DMS53 (cell line): Measurements from ENCODE around the gene KCNQ4.
A peak's percentile ranks its signal among the peaks of the same experiment; 100 is the strongest.

Source experiments
- DNase-seq: peaks from one replicate; lab custom pipeline; 2025; lab: John Stamatoyannopoulos, UW

The KCNQ4 gene

DNA sequence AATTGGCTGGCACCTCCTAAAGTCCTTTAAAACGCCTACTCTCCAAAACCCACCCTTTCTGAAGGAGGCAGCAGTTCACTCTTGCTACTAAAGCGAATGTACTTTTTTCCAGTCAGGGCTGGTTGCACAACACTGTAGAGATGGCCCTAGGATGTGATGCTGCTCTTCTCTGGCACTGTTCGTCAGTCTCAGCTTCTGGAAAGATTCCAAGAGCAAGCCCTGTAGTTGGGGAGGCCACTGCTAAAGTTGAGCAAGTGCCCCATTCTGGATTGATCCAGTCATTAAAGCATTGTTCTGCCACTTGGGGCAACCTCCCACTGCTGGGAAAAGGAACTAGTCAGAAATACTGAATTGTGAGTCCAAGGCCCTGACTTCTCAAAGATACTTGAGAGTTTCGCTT lies 28.5 kb upstream of the KCNQ4 start:
- DNase-seq, result no peak

DNA sequence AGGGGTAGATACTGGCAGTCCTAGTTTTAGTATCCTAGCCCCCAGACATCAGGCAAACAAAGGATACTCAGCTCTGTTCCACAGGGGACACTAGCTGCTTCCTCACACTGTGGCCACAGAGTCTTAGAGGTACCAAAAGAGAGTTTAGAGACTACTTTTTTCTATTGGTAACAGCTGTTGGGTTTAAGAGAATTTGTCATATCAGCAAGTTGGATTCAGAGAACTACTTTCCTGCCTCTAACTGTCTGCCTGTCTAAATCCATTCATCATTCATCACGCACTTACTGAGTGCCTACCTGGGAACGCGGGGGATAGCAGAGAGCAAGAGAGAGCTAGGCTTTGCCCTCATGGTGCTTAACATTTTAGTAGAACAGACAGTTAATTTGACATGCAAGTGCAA lies 27.1 kb upstream of the KCNQ4 start:
- DNase-seq, result no peak

DNA sequence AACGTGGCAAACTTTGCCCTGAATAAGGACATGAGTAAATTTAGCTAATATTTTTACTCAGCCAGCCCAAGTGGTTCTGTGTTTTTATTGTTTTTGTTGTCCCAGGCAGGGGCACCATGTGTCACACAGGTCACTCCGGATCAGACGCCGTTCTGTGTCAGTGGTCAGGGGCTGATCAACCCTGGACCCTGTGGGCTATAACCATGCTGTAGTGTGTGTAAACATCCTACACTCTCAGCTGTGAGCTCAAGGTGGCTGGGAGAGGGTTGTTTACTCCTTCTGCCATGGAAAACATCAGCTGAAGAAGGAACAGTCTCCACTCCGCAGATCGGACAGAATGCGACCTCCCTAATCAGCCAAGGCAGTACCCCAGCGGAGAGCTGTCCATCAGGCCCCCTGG lies 26.5 kb upstream of the KCNQ4 start:
- no peak for DNase-seq

DNA sequence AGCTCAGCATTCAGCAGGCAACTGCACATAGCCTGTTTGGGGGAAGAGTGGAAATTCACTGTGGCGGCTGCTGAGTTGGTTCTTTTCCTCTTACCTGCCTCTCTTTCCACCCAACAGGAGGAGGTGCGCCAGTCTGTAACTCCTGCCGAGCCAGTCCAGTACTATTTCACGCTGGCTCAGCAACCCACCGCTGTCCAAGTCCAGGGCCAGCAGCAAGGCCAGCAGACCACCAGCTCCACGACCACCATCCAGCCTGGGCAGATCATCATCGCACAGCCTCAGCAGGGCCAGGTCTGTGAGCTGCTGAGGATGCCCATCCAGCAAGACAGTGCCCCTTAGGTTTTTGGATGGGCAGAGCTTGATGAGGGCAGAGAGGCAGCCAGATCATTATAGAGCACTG lies 25.6 kb upstream of the KCNQ4 start:
- no peak for DNase-seq

DNA sequence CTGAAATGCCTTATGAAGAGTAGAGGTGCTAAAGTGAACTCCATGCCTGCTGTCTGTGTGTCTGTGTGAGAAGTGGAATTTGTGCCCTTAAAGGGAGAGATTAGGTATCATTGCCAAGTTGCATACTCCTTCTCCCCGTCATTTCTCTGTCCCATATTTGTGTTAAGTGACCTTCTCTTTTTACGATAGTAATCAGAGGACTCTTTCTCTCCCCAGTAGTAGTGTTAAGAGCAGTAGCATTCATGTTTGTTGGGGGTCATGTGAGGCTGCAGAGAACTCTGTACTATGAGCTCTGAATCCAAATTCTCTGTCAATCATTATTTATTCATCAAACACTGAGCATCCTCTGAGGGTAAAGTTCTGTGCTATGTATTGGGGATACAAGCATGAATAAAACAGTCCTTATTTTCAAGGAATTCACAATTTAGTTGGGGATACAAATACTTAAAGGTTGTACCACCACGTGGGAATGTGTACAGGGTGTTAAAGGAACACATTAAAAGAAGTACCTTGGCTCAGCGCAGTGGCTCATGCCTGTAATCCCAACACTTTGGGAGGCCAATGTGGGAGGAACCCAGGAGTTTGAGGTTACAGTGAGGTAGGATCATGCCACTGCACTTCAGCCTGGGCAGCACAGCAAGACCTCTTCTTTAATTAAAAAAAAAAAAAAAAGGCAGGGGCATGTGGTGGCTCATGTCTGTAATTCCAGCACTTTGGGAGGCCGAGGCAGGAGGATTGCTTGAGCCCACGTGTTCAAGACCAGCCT lies 24.8 kb upstream of the KCNQ4 start:
- no peak for DNase-seq

DNA sequence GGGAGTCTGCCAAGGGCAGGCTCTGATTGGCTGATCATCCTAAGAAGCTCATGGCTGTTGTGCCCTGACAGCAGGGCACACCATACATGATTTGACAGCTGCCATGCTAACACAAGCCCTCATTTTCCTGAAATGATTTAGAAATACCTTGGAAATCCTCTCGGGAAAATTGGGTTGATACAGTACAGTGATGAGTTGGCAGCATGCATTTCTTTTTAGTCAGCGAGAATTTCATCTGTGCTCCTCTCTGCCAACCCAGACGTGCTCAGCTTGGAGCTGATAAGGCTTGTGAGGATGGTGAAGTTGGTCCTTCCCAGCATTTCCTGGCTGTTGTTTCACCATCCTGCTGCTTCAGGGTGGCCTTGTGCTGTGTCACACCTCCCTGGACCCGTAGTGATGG lies 22.6 kb upstream of the KCNQ4 start:
- DNase-seq, result no peak

DNA sequence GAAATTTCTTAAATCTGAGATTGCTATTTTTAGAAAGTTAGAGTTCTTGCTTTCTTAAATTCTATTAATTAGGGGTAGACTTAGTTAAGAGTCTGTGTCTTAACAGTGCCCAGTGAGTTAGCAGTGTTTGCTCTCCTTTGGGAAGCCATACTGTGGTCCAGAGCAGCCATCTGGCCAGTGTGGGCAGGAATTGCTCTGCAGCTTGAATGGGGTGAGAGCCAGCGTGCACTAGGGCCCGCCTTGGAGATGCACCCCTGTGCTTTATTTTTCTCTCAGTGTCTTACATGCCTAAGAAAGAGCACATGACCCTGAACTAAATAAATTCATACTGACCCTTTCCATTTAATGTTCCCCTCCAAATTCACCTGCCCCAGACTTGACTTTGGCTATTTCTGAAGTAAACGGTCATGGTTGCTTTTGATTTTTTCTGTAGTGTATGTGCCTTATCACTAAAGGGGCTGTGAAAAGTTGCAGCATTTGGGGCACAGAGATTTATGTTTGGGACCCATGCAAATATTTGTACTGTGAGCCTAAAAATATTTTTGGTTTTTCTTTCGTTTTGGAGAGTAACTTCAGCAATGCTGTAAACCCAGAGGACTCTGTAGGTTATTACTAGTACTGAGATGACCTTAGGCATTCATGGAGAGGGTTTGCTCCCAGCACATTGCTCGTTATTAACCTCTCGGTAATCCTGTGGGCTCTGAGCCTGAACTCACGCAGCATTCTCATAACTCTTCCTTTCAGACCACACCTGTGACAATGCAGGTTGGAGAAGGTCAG lies 21.3 kb upstream of the KCNQ4 start:
- no peak for DNase-seq

DNA sequence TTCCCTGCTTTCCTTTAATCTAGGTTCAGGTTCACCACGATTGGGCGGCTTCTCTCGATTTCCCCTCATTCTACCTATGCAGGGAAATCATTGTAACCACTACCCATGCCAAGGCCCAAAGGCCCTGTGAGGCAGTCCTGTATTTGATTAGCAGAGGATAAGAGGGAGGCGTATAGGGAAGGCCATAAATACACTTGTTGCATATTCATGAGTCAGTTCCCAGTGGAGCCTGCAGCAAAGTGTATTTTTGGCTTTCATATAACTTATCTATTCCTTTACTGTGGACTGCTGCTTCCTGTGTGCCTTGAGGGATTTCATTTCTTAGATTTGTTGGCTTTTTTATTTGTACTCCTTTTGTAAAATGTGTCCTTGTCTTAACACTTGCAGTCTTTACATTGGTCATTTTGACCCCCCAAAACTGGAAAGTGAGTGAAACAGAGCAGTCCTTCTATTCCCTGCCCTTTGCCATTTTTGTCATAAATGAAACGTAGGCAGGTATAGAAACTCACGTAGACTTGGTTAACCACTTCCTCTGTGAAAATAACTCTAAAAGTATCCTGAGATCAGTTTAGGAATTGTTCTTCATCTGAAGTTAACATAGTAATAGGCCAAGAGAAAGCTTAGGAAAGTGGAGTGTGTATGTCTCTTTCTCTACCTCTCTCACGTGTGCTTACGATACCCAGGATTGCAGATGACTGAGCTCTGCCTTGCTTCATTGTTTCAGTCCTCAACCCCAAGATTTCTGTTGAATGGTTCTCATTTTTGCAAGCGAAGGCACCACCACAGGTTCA lies 19.6 kb upstream of the KCNQ4 start:
- DNase-seq, result no peak

DNA sequence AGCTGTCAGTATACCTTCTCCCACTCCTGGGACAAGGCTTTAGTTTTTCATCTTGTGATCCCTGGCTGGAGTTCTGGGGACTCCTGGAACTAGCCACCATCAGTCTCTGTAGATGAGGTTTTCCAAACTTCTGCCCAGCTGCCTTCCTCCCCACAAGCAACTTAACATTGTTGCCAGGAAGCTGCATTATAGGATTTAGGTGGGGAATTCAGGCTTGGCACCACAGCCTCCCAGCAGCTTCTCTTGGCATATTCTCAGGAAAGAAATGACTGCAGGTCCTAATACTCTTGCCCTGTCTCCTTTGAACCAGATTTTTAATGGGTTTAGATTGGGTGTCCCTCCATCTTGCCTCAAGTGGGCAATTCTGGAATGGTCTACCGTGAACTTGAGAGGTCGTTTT lies 18.6 kb upstream of the KCNQ4 start:
- no peak for DNase-seq

DNA sequence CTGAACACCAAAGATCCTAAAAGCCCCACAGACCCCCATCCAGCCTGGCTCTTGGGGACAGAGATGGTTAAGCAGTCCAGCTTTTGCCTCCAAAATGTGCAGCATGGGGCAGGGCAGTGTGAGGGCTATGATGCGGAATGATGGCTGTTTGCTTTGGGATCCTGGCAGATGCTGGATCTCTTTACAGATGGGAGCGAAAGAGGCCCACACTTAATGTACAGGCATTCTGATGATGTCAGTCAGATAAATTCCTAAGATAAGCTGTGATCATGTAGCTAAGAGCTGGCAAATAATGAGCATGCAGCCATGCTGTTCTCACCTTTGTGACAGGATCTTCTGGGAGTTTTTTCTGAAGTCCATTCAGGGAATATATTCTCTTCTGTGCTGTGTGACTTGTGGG lies 17.6 kb upstream of the KCNQ4 start:
- DNase-seq, result no peak

DNA sequence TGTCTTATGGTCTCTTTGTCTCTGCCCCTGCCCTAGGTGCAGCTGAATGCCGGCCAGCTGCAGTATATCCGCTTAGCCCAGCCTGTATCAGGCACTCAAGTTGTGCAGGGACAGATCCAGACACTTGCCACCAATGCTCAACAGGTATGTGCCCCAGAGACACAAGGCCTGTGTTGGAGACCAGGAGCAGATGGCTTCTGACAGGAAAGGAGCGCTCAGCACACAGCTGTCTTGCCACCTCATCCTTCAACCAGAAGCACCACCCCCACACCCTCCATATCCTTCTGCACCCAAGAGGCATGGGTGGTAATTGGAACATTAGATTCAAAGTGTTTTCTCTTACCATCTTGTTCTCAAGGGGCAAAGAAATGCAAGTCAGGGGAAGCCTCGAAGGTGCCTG lies 17.0 kb upstream of the KCNQ4 start:
- DNase-seq, result no peak

DNA sequence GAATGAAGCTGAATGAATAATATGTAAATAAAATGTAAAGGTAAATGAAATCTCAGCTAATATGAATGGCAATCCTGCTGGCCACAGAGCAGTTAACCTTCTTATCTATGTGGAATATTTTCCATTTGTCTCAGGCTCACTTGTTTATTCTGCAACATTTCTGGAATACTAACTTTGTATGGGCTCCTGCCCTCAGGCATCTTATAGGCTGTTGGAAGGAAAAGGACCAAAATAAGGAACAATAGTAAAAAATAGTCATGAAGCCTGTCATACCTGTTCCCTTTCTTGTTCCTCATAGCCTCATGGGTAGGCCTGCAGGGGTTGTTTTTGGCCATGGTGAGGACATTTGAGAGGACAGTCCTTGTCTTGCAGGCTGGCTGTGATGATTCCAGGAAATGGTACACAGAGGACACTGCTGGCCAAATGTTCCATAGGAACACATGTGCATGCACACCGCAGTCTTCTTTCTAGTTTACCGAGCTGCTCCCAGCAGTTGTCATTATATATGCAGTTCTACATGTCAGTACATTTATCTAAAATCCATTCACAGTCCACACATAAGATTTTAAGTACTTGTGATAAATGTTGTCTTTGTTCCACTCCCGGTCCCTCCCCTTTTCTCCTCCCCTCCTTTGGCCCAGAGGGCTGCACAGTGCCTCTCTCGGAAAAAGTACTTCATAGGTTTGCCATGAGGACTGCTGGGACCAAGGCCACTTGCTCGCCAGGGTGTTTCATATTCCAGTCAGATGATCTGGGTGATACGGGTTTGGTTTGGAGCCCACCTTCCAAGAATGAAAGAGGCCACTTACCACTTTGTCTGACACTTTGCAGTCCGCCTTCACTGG lies 15.2 kb upstream of the KCNQ4 start:
- DNase-seq, result no peak

DNA sequence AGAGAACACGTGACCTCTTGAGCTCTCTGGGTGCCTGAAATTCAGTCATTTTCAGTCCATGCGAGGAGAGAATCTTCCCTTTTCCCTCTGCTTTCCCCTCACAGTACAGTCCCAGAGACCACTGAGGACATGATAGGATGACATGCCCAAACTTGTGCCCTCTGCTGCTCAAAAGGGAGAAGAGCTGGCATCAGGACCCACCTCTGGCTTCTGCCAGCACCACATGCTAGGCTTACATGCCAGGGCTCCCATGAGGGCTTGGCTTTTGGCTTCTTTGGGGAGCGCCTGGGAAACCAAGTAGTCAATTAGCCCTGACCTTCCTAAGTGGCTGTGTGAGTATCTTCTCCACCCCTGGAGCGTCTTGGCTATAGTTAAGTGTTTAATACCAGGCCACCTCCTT lies 13.8 kb upstream of the KCNQ4 start:
- peak; percentile 16 for DNase-seq

DNA sequence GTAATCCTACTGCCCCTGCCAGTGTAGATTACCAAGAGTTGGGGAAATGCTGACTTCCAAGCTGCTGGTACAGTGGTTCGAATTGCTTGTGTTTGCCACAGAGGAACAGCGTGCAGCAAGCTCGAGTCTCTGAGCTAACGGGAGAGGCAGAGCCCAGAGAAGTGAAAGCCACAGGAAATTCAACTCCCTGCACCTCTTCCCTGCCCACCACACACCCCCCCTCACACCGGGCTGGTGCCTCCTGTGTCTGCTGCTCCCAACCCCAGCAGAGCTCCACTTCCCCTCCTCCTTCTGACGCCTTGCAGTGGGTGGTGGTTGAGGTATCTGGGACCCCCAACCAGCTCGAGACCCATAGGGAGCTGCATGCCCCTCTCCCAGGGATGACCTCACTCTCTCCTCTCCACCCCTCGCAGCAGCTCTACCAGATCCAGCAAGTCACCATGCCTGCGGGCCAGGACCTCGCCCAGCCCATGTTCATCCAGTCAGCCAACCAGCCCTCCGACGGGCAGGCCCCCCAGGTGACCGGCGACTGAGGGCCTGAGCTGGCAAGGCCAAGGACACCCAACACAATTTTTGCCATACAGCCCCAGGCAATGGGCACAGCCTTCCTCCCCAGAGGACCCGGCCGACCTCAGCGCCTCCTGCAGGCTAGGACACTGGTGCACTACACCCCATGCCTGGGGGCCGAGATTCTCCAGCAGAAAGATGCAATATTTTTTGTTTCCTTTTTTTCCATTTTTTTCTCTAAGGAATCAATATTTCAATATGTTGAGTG lies 13.1 kb upstream of the KCNQ4 start:
- DNase-seq, result no peak

DNA sequence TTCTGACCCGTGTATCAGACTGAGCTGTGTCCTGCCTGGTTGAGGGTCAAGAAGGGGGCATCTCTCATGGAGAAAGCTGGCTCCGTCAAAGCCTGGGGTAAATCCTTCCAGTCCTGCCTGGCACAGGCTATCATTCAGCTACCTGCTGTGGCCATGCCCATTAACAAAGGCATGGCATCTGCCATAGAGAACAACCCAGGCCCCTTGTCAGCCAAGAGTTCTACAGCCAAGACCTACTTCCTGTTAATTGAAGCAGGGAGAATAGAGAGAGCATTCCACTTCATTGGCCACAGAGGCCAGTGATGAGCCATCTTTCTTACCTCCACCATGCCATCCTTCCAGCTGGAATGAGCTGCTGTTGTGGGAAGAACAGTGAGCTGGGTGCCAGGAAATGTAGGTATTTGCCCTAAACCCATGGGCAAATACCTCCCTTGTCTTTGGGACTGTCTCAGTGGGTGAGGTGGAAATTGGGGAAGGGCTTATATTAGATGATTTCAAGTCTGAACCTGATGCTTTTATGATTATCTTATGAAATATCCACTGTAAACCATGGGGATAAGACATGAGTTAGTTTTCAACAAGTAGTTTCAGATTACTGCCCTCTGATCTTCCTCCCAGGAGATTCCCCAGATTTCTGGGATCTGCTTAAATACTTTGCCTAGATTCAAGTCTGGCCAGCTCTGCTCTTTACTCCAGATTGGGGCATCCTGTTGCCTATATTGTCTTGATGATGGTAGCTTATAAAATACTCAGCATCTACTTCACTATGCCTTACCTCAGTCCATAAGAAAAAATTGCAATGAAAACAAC lies 11.2 kb upstream of the KCNQ4 start:
- DNase-seq, result no peak

DNA sequence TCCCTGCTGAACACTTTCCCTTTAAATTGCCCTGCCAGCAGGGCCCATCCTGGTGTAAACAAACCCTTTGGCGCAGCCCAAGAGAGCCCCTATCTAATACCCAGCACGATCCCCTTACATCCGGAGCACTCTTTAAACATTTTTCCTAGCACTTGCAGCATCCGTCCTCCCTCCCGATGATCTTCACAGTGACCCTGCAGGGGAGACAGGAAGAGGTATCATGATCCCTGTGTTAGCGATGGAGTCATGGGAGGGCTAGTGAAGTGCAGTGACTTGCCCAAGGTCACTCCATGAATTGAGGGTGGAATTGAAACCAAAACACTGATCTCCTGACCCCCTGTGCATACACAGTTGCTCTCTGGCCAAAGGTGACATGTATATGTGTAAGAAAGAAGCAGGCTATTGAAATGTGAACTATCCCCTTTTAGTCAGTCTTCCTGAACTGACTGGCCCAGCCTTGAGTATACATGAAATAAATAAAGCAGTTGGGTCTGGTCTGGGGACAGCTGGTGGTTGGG lies 9.8 kb upstream of the KCNQ4 start:
- no peak for DNase-seq

DNA sequence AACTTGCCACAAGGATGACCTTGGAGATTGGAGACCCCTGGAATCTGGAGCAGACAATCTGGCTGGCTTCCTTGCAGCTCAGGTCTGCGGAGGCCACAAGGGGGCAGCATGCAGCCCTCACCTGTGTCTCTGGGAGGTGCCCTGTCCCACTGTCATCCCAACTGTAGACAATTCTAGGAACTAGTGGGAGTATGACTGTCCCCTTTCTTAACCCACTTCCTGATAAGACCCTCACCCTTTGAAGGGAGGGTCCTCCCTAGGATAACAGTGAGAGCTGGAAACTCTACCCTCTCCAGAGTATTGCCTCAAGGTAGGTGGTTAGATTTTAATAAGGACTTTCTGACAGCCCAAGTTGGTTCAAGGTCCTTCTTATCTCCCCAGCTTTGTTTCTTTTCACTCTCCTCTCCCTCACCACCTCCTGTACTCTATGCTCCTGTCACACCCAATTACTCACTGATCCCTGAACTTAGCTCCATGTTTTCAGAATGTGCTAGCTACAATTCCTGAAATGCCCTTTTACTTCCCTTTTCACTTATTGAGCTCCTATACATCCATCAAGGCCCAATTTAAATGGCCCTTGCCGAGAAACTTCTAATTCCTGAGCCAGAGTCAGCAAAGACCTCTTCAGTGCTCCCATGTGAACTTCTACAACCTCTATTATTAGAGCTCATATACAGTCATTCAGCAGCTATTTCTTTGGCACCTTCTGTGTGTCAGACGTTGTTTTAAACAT lies 9.2 kb upstream of the KCNQ4 start:
- DNase-seq, result peak; percentile 71

DNA sequence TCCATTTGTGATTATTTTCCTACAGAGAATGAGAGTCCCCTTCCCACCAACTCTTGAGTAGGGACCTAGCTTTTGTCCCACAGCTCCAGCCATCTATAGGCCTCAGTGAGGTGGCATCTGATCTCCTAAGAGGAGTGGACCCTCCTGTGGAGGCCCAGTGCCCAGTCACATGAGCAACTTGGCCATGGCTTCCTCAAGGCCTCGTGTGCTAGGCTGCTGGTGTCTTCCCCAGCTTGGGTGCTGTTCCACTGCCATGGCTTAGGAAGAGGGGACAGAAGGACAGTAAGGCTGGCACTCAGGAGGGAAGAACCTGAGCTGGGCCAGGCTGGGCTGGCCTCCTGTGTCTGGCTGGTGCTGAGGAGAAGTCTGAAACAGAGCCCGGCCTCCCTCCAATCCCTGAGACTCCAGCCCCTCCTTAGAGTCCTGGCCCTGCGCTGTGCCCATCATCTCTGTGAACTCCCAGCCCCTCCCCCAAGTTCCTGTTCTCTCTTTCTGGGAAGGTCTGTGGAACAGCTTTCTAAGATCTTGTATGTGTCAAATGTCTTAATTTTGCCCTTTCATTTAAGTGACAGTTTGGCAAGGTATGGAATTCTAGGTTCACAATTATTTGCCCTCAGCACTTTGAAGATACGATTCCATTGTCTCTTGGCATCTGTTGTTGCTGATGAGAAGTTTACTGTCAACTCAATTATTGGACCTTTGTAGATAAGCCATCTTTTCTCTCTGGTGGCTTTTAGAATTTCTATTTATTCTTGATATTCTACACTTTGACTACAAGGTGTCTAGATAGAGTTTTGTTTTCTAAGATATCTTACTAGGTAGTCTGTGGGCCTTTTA lies 7.1 kb upstream of the KCNQ4 start:
- DNase-seq, result no peak
